Natural killer cell (primary cell): ENCODE measurements around the gene DOHH. TPM values are rescaled to one million over a fixed set of nuclear protein-coding genes. Genes with fewer than 3 reads are reported as not detected.

Experiments used
- ATAC-seq, 3 donors: fragments of 150-1000 bp in 2 of 3; fragments of 200-7000 bp in 1 of 3; cut with Tn5 transposase; 1 replicate in 1 of 3; 2 replicates in 2 of 3; pipeline ENCODE4 v1.10.0; 2021; ENCODE audit warnings: mild to moderate bottlenecking in 2 of 3, moderate library complexity in 2 of 3
- DNase-seq, 2 donors: peaks; one replicate each; pipeline versions ENCODE4 v3.0.0 to v3.0.0-alpha.2; 2013 to 2021; ENCODE audit warnings: mixed read lengths in 1 of 2
- H3K27ac ChIP-seq: one replicate; pipeline ENCODE4 v1.5.1; 2013; ENCODE audit warnings: mild to moderate bottlenecking, low read length
- H3K27me3 ChIP-seq: one replicate; pipeline ENCODE4 v1.6.1; 2013; ENCODE audit warnings: low read length; ENCODE audit not compliant: control insufficient read depth, insufficient read depth
- H3K36me3 ChIP-seq: one replicate; pipeline ENCODE4 v1.6.1; 2013; ENCODE audit warnings: low read length; ENCODE audit not compliant: control insufficient read depth, insufficient read depth
- H3K4me1 ChIP-seq: one replicate; pipeline ENCODE4 v1.6.1; 2013; ENCODE audit warnings: low read length; ENCODE audit not compliant: control insufficient read depth, insufficient read depth
- H3K4me3 ChIP-seq: one replicate; pipeline ENCODE4 v1.5.1; 2013; ENCODE audit warnings: low read length
- H3K9me3 ChIP-seq: one replicate; pipeline ENCODE4 v1.6.1; 2013; ENCODE audit warnings: low read length; ENCODE audit not compliant: control insufficient read depth, insufficient read depth
- H3K27ac Mint-ChIP-seq, 2 donors: one replicate each; pipeline ENCODE4 v1.8.0; 2022; ENCODE audit warnings: mild to moderate bottlenecking in 2 of 2, mixed read lengths in 2 of 2, moderate library complexity in 1 of 2
- H3K27me3 Mint-ChIP-seq, 2 donors: one replicate each; pipeline ENCODE4 v1.8.0; 2022; ENCODE audit warnings: low read depth in 2 of 2, mixed read lengths in 2 of 2
- H3K36me3 Mint-ChIP-seq: one replicate; pipeline ENCODE4 v1.8.0; 2022; ENCODE audit warnings: mixed read lengths
- H3K4me1 Mint-ChIP-seq, 2 donors: one replicate each; pipeline ENCODE4 v1.8.0; 2022; ENCODE audit warnings: mixed read lengths in 2 of 2
- H3K4me3 Mint-ChIP-seq: one replicate; pipeline ENCODE4 v1.8.0; 2022; ENCODE audit warnings: mild to moderate bottlenecking, moderate library complexity, mixed read lengths
- H3K9me3 Mint-ChIP-seq, 2 donors: one replicate each; pipeline ENCODE4 v1.8.0; 2022; ENCODE audit warnings: mixed read lengths in 2 of 2
- CTCF ChIP-seq: fragments of 200-600 bp; IDR thresholded peaks from one replicate; pipeline ENCODE4 v1.8.0; 2022; ENCODE audit warnings: antibody characterized with exemption
- WGBS: methylation state at CpG from one replicate; pipeline ENCODE4 v1.1.7; 2013; ENCODE audit warnings: missing lambda C conversion rate; ENCODE audit not compliant: insufficient coverage; 5-methylcytosine and 5-hydroxymethylcytosine counted together
- intact Hi-C: fragments of 100-400 bp; cut with micrococcal nuclease; formaldehyde crosslinking; loops from one replicate; pipeline ENCODE4 v1.14.2; 2022
- total RNA-seq, 4 donors: library from RNA; stranded (reverse); fragments of 120-200 nt in 1 of 4; gene quantifications; one replicate each; pipeline versions ENCODE4 v1.2.3 to v1.2.4, GENCODE V29; 2013 to 2022

Gene DOHH
- total RNA-seq, 3 donors from 2014 or later (not counting 1 experiment from before 2014, with no cell fraction given) = 4.5 to 5.9 (median 4.6) TPM

- TF ChIP-seq CTCF = no peak
- Mint-ChIP-seq H3K27me3 (no peaks in the 10 kb centered on the region), H3K27ac (peak overlapping the region; percentile 99), H3K4me1 (peaks cover 16 to 28% of the 10 kb centered on the region in 2 donors), H3K4me3 (peak overlapping the region; percentile 94), H3K36me3 (no peaks in the 10 kb centered on the region), H3K9me3 (no peaks in the 10 kb centered on the region)
- Histone ChIP-seq H3K9me3 (no peaks in the 10 kb centered on the region), H3K27me3 (no peaks in the 10 kb centered on the region), H3K36me3 (peaks cover 10% of the 10 kb centered on the region), H3K4me3 (peak overlapping the region; percentile 80), H3K4me1 (peaks cover 16% of the 10 kb centered on the region), H3K27ac (peak overlapping the region; percentile 89)
- ATAC-seq (peak in 1 of 3 donors; percentile 6), DNase-seq (no peak)
- intact Hi-C loops = no loop called here
- WGBS = 28% methylated on average over 18 of the region's 18 CpGs
These were observed 591 bp downstream of the DOHH start for GRCh38 chr19:3499738-3500428.

GRCh38 chr19:3497757-3498520, 2.5 kb downstream of the DOHH start:
- Mint-ChIP-seq H3K9me3 (no peaks in the 10 kb centered on the region), H3K4me1 (peaks cover 16 to 28% of the 10 kb centered on the region in 2 donors), H3K36me3 (no peaks in the 10 kb centered on the region), H3K27me3 (no peaks in the 10 kb centered on the region), H3K4me3 (no peak overlapping the region), H3K27ac (no peak overlapping the region)
- no peak overlapping the region for H3K27ac ChIP-seq
- H3K9me3 ChIP-seq = no peaks in the 10 kb centered on the region
- ATAC-seq (no peak), DNase-seq (no peak)
- WGBS = over 99% methylated on average over 5 of the region's 5 CpGs
- H3K27me3 ChIP-seq = no peaks in the 10 kb centered on the region
- peaks cover 15% of the 10 kb centered on the region for H3K36me3 ChIP-seq
- intact Hi-C loops = no loop called here
- H3K4me3 ChIP-seq = no peak overlapping the region
- peaks cover 16% of the 10 kb centered on the region for H3K4me1 ChIP-seq
- TF ChIP-seq CTCF = no peak

- H3K36me3 Mint-ChIP-seq = no peaks in the 10 kb centered on the region
- DNase-seq (no peak), ATAC-seq (no peak)
- Histone ChIP-seq H3K9me3 (no peaks in the 10 kb centered on the region), H3K27me3 (no peaks in the 10 kb centered on the region), H3K36me3 (peaks cover 19% of the 10 kb centered on the region), H3K27ac (no peak overlapping the region), H3K4me3 (no peak overlapping the region), H3K4me1 (peaks cover 16% of the 10 kb centered on the region)
- peaks cover 16 to 28% of the 10 kb centered on the region in 2 donors for H3K4me1 Mint-ChIP-seq
- no peaks in the 10 kb centered on the region for H3K27me3 Mint-ChIP-seq
- no peak overlapping the region for H3K27ac Mint-ChIP-seq
- no peaks in the 10 kb centered on the region for H3K9me3 Mint-ChIP-seq
- H3K4me3 Mint-ChIP-seq = no peak overlapping the region
- WGBS = 97% methylated on average over 32 of the region's 32 CpGs
- intact Hi-C loops = no loop called here
- TF ChIP-seq CTCF = no peak
These were observed 3.8 kb downstream of the DOHH start for GRCh38 chr19:3496392-3497273.
